ENCODE measurements around the gene PDZRN4.

GRCh38 chr12:41361738-41362137, 173.6 kb downstream of the PDZRN4 start:
- TF ChIP-seq CTCF (IDR thresholded peaks at IDR 0.05) (no peak), POLR2A (IDR thresholded peaks at IDR 0.05) (no peak)
